ENCODE data around the gene EEIG1.

EEIG1 gene

GRCh38 chr9:128011071-128011817, 30.5 kb upstream of the EEIG1 start:
- Histone ChIP-seq H3K27ac (ENCODE audit: extremely low read depth, low read depth, low read length) (no peak overlapping the region), H3K36me3 (ENCODE audit: control insufficient read depth in 2 of 2, insufficient read depth in 1 of 2, low read length in 2 of 2) (no peaks in the 10 kb centered on the region), H3K4me1 (ENCODE audit: control insufficient read depth, insufficient read depth, low read length) (no peaks in the 10 kb centered on the region), H3K9me3 (ENCODE audit: control insufficient read depth, insufficient read depth, low read depth, low read length) (no peaks in the 10 kb centered on the region), H3K4me3 (ENCODE audit: low read depth, low read length) (no peak overlapping the region)
- no peak for TF ChIP-seq ZNF639 (tag by site-specific recombination; IDR thresholded peaks at IDR 0.05)
- no peak for TF ChIP-seq ZNF2 (tag by site-specific recombination; IDR thresholded peaks at IDR 0.05)
- TF ChIP-seq ZNF23 (tag by site-specific recombination; IDR thresholded peaks at IDR 0.05; ENCODE audit: borderline replicate concordance), result no peak
- TF ChIP-seq PRDM4 (tag by site-specific recombination; IDR thresholded peaks at IDR 0.05), result no peak
- no peak for TF ChIP-seq ZNF146 (tag by site-specific recombination; IDR thresholded peaks at IDR 0.05)
- no peak for TF ChIP-seq ZNF391 (tag by site-specific recombination; IDR thresholded peaks at IDR 0.05; ENCODE audit: borderline replicate concordance, low read depth)
- no peak for TF ChIP-seq ZNF248 (tag by site-specific recombination; IDR thresholded peaks at IDR 0.05)
- TF ChIP-seq PRDM2 (tag by site-specific recombination; IDR thresholded peaks at IDR 0.05; ENCODE audit: borderline replicate concordance), result no peak
- no peak for TF ChIP-seq ZFP37 (tag by site-specific recombination; IDR thresholded peaks at IDR 0.05)
- no peak for TF ChIP-seq TRIM28 (IDR thresholded peaks at IDR 0.05; ENCODE audit: borderline replicate concordance, low read length)
- TF ChIP-seq ZNF473 (tag by site-specific recombination; IDR thresholded peaks at IDR 0.05), result no peak
- TF ChIP-seq, protein P1, sequence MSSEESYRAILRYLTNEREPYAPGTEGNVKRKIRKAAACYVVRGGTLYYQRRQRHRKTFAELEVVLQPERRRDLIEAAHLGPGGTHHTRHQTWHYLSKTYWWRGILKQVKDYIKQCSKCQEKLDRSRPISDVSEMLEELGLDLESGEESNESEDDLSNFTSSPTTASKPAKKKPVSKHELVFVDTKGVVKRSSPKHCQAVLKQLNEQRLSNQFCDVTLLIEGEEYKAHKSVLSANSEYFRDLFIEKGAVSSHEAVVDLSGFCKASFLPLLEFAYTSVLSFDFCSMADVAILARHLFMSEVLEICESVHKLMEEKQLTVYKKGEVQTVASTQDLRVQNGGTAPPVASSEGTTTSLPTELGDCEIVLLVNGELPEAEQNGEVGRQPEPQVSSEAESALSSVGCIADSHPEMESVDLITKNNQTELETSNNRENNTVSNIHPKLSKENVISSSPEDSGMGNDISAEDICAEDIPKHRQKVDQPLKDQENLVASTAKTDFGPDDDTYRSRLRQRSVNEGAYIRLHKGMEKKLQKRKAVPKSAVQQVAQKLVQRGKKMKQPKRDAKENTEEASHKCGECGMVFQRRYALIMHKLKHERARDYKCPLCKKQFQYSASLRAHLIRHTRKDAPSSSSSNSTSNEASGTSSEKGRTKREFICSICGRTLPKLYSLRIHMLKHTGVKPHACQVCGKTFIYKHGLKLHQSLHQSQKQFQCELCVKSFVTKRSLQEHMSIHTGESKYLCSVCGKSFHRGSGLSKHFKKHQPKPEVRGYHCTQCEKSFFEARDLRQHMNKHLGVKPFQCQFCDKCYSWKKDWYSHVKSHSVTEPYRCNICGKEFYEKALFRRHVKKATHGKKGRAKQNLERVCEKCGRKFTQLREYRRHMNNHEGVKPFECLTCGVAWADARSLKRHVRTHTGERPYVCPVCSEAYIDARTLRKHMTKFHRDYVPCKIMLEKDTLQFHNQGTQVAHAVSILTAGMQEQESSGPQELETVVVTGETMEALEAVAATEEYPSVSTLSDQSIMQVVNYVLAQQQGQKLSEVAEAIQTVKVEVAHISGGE (tag by site-specific recombination; conservative IDR thresholded peaks at IDR 0.05; ENCODE audit: low read depth), result no peak
- TF ChIP-seq ZNF223 (tag by site-specific recombination; IDR thresholded peaks at IDR 0.05), result no peak
- TF ChIP-seq ZNF645 (tag by site-specific recombination; IDR thresholded peaks at IDR 0.05), result no peak
- no peak for TF ChIP-seq FEZF1 (tag by site-specific recombination; IDR thresholded peaks at IDR 0.05)
- no peak for TF ChIP-seq ZNF266 (tag by site-specific recombination; IDR thresholded peaks at IDR 0.05; ENCODE audit: low read depth)
- TF ChIP-seq ZNF366 (tag by site-specific recombination; conservative IDR thresholded peaks at IDR 0.05), result no peak
- TF ChIP-seq ZNF202 (tag by site-specific recombination; IDR thresholded peaks at IDR 0.05; ENCODE audit: borderline replicate concordance), result no peak
- TF ChIP-seq, protein P2, sequence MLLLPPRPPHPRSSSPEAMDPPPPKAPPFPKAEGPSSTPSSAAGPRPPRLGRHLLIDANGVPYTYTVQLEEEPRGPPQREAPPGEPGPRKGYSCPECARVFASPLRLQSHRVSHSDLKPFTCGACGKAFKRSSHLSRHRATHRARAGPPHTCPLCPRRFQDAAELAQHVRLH (tag by site-specific recombination; IDR thresholded peaks at IDR 0.05), result no peak
- CTCF ChIA-PET, result no interaction called here
- POLR2A ChIA-PET, result interaction anchor here (0.7 kb wide), 1 partner anchor 30 kb away, joined by 3 read pairs; the partner anchor contains the start of gene EEIG1

All from HEK293 (cell line).